HUES64 (cell line): ENCODE measurements around the gene HS3ST3B1.

Experiments used
- H3K27ac ChIP-seq: 2 replicates; pipeline ENCODE4 v1.7.0; 2013; ENCODE audit warnings: low read depth, low read length, inconsistent platforms
- H3K27me3 ChIP-seq: 2 replicates; pipeline ENCODE4 v1.6.1; 2013; ENCODE audit warnings: mild to moderate bottlenecking, low read length; ENCODE audit not compliant: insufficient read depth
- H3K36me3 ChIP-seq: 2 replicates; pipeline ENCODE4 v1.6.1; 2013; ENCODE audit warnings: mild to moderate bottlenecking, low read length; ENCODE audit not compliant: insufficient read depth
- H3K4me1 ChIP-seq: 2 replicates; pipeline ENCODE4 v1.6.1; 2013; ENCODE audit warnings: mild to moderate bottlenecking, low read length, moderate library complexity; ENCODE audit not compliant: insufficient read depth
- H3K4me3 ChIP-seq: 2 replicates; pipeline ENCODE4 v1.5.1; 2013; ENCODE audit warnings: mild to moderate bottlenecking, low read length, moderate library complexity
- H3K9ac ChIP-seq: 2 replicates; pipeline ENCODE4 v1.6.1; 2013; ENCODE audit warnings: mild to moderate bottlenecking, low read depth, low read length
- H3K9me3 ChIP-seq: 2 replicates; pipeline ENCODE4 v1.6.1; 2013; ENCODE audit warnings: low read depth, low read length; ENCODE audit not compliant: insufficient read depth
- WGBS: fragments of 150-250, 120-280 bp; methylation state at CpG from one replicate; pipeline ENCODE4 v1.1.7; 2013; ENCODE audit warnings: missing lambda C conversion rate; 5-methylcytosine and 5-hydroxymethylcytosine counted together

HS3ST3B1 gene

DNA sequence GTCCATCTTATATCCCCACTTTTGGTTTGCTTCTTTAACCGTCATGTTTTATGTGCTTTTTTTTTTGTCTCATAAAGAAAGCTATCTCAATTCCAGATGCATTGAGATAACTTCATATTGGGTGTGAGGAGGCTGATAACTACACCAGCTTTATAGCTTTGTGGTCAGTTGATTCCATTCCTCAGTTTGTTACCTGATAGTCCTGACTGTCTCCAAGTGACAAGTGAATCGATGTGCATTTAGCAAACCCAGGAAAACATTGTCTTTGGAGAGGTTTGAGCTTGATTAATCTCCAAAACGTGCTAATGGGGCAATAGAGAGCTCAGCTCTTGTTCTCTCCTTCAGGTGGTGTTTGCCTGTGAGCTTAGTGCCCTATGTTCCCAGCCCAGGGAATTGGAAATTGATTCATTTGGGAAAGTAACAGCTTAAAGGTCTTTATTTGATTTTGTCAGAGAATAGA, 22.7 kb downstream of the HS3ST3B1 start:
- H3K36me3 ChIP-seq = no peaks in the 10 kb centered on the region
- H3K4me1 ChIP-seq = peaks cover 40% of the 10 kb centered on the region
- H3K27me3 ChIP-seq = peaks cover 32% of the 10 kb centered on the region
- no peak overlapping the region for H3K4me3 ChIP-seq
- no peaks in the 10 kb centered on the region for H3K9me3 ChIP-seq
- 41% methylated on average over 3 of the region's 3 CpGs for WGBS
- no peak overlapping the region for H3K27ac ChIP-seq
- no peak overlapping the region for H3K9ac ChIP-seq

- peaks cover 56% of the 10 kb centered on the region for H3K4me1 ChIP-seq
- H3K9me3 ChIP-seq = no peaks in the 10 kb centered on the region
- H3K9ac ChIP-seq = no peak overlapping the region
- 91% methylated on average over 9 of the region's 9 CpGs for WGBS
- no peaks in the 10 kb centered on the region for H3K36me3 ChIP-seq
- H3K27ac ChIP-seq = no peak overlapping the region
- H3K4me3 ChIP-seq = no peak overlapping the region
- peaks cover 23% of the 10 kb centered on the region for H3K27me3 ChIP-seq
These were observed 24.8 kb downstream of the HS3ST3B1 start for GRCh38 chr17:14325618-14326167.

- H3K9ac ChIP-seq = peak overlapping the region; percentile 60; the same call in 1 of the 2 replicates
- peaks cover 49% of the 10 kb centered on the region for H3K4me1 ChIP-seq
- no peaks in the 10 kb centered on the region for H3K9me3 ChIP-seq
- peak overlapping the region; percentile 51; the same call in 1 of the 2 replicates for H3K27ac ChIP-seq
- H3K27me3 ChIP-seq = peaks cover 9% of the 10 kb centered on the region; the same call in 1 of the 2 replicates
- H3K4me3 ChIP-seq = peak overlapping the region; percentile 43
- no peaks in the 10 kb centered on the region for H3K36me3 ChIP-seq
- WGBS = 80% methylated on average over 5 of the region's 5 CpGs
These were observed 29.1 kb downstream of the HS3ST3B1 start for GRCh38 chr17:14329900-14330491.

DNA sequence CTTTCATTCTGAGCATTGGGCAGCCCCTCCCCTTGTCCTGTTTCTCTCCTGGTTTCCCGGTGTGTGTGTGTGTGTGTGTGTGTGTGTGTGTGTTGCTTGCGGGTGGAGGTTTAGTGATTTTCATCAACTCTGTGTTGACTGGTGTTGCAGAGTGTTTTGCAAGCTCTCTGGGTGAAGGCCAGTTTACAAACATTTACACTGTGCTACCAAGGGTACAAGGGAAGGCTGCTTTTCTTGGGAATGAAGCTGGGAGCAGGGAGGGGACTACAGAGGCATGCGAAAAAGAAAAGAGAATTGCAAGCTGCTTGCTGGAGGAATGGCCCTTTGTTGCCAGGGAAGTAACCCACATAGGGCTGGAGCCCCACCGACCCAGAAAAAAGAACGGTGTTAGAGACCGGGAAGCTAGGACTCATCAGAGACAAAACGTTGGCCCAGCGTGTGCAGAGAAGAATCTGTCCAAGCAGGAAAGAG, 29.6 kb downstream of the HS3ST3B1 start:
- whole genome bisulfite sequencing = 7% methylated on average over 8 of the region's 8 CpGs
- peak overlapping the region; percentile 51; the same call in 1 of the 2 replicates for H3K27ac ChIP-seq
- no peaks in the 10 kb centered on the region for H3K9me3 ChIP-seq
- H3K4me3 ChIP-seq = peak overlapping the region; percentile 43
- H3K36me3 ChIP-seq = no peaks in the 10 kb centered on the region
- H3K9ac ChIP-seq = peak overlapping the region; percentile 60
- peaks cover 4% of the 10 kb centered on the region; the same call in 1 of the 2 replicates for H3K27me3 ChIP-seq
- H3K4me1 ChIP-seq = peaks cover 49% of the 10 kb centered on the region

DNA sequence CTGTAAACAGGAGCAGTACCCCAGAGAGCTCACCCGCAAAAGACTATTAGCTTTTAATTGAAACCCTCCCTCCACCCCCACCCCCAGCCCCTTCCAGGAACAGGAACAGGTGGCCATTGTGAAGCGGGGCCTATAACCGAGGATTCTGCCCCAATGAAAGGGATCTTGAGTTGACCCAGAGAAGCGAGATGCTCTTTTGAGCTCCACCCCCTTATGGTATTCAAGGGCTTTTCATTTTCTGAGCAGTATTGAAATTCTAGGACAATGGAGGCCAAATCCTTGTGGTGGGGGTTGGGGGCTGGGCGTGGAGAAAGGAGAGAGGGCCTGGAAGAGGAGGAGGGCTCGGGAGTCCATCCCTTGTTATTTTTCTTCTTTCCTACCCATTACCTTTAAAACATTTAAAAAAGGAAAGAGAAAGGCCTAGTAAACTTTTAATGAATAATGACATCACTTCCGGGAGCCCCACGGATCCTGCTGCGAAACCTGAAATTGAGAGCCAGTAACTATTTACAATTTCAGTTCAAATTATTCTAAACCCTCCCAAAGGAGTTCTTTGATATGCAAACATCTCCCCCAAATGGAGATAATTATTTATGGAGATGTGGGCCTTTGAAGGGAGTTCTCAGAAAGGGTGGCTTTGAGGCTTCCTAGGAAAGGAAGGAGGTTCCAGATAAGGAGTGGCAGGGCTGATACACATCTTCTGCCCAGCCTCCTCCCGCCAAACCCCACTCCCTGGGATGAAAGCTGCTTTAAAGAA, 30.5 kb downstream of the HS3ST3B1 start:
- Histone ChIP-seq H3K36me3 (no peaks in the 10 kb centered on the region), H3K9ac (peak overlapping the region; percentile 15; the same call in 1 of the 2 replicates), H3K9me3 (no peaks in the 10 kb centered on the region), H3K4me3 (peak overlapping the region; percentile 43), H3K4me1 (peaks cover 53% of the 10 kb centered on the region), H3K27me3 (no peaks in the 10 kb centered on the region; the same call in 1 of the 2 replicates), H3K27ac (peak overlapping the region; percentile 84)
- 5% methylated on average over 9 of the region's 10 CpGs for WGBS

DNA sequence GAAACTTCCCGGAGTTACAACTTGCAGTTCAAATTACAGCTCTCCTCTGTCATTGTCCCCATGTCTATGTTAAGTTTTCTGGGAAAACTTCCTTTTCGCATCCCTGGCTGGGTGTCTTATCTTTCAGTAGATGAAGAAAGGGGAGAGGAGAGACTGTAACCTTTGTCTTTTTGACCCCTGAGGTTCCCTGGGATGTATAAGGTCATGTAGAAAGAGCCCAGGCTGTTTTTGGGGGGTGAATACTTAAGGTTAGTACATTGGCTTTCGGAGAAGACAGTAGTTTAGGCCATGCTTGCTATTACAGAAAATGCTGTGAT, 31.1 kb downstream of the HS3ST3B1 start:
- Histone ChIP-seq H3K27ac (peak overlapping the region; percentile 84), H3K27me3 (no peaks in the 10 kb centered on the region; the same call in 1 of the 2 replicates), H3K4me3 (peak overlapping the region; percentile 30; the same call in 1 of the 2 replicates), H3K9me3 (no peaks in the 10 kb centered on the region), H3K9ac (peak overlapping the region; percentile 15), H3K36me3 (no peaks in the 10 kb centered on the region), H3K4me1 (peaks cover 57% of the 10 kb centered on the region)
- 15% methylated on average over 3 of the region's 3 CpGs for WGBS

GRCh38 chr17:14332331-14332730, 31.4 kb downstream of the HS3ST3B1 start:
- H3K27ac ChIP-seq = peak overlapping the region; percentile 84; the same call in 1 of the 2 replicates

GRCh38 chr17:14333506-14333905, 32.6 kb downstream of the HS3ST3B1 start:
- no peaks in the 10 kb centered on the region for H3K36me3 ChIP-seq
- H3K9ac ChIP-seq = no peak overlapping the region
- WGBS = 97% methylated on average over 7 of the region's 7 CpGs
- H3K27ac ChIP-seq = no peak overlapping the region
- H3K27me3 ChIP-seq = no peaks in the 10 kb centered on the region
- no peaks in the 10 kb centered on the region for H3K9me3 ChIP-seq
- H3K4me3 ChIP-seq = no peak overlapping the region
- H3K4me1 ChIP-seq = peaks cover 47% of the 10 kb centered on the region

More at GRCh38 chr17:14332331-14332730, 31.4 kb downstream of the HS3ST3B1 start:
- Histone ChIP-seq H3K36me3 (no peaks in the 10 kb centered on the region), H3K4me3 (peak overlapping the region; percentile 30; the same call in 1 of the 2 replicates), H3K27me3 (no peaks in the 10 kb centered on the region; the same call in 1 of the 2 replicates), H3K9me3 (no peaks in the 10 kb centered on the region), H3K9ac (peak overlapping the region; percentile 15), H3K4me1 (peaks cover 57% of the 10 kb centered on the region)
- 35% methylated on average over 10 of the region's 10 CpGs for WGBS

GRCh38 chr17:14334276-14334840, 33.5 kb downstream of the HS3ST3B1 start:
- WGBS = 90% methylated on average over 2 of the region's 3 CpGs
- H3K4me1 ChIP-seq = peaks cover 42% of the 10 kb centered on the region
- H3K27me3 ChIP-seq = no peaks in the 10 kb centered on the region
- H3K27ac ChIP-seq = no peak overlapping the region
- H3K9me3 ChIP-seq = no peaks in the 10 kb centered on the region
- H3K36me3 ChIP-seq = no peaks in the 10 kb centered on the region
- no peak overlapping the region for H3K4me3 ChIP-seq
- no peak overlapping the region for H3K9ac ChIP-seq

DNA sequence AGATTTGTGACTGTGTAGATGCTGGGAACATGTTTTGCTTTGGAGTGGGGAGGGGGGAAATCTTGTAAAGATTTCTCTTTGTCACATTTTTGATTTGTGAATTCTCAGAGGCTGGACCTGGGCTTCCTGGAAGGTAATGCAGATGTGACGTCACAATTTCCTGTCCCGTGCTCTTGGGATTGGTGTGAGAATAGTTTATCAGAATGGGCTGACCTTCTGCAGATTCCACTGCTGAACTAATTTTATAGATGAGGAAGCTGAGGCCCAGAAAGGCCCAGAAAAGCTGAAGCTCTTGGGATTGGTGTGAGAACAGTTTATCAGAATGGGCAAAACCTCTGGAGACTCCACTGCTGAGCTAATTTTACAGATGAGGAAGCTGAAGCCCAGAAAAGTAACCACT, 34.0 kb downstream of the HS3ST3B1 start:
- WGBS = 87% methylated on average over 2 of the region's 2 CpGs
- peaks cover 38% of the 10 kb centered on the region for H3K4me1 ChIP-seq
- H3K36me3 ChIP-seq = no peaks in the 10 kb centered on the region
- H3K9ac ChIP-seq = no peak overlapping the region
- no peak overlapping the region for H3K4me3 ChIP-seq
- no peak overlapping the region for H3K27ac ChIP-seq
- H3K27me3 ChIP-seq = no peaks in the 10 kb centered on the region
- no peaks in the 10 kb centered on the region for H3K9me3 ChIP-seq

- WGBS = 96% methylated on average over 4 of the region's 4 CpGs
- Histone ChIP-seq H3K9me3 (no peaks in the 10 kb centered on the region), H3K4me1 (peaks cover 32% of the 10 kb centered on the region), H3K27me3 (no peaks in the 10 kb centered on the region), H3K9ac (no peak overlapping the region), H3K27ac (no peak overlapping the region), H3K36me3 (no peaks in the 10 kb centered on the region), H3K4me3 (no peak overlapping the region)
These were observed 35.5 kb downstream of the HS3ST3B1 start for GRCh38 chr17:14336418-14336817.
